Spleen (tissue), 11 donors: ENCODE measurements around the gene TSNAXIP1. TPM values are rescaled to one million over a fixed set of nuclear protein-coding genes. Genes with fewer than 3 reads are reported as not detected.

Source experiments
- DNase-seq: peaks from one replicate; pipeline ENCODE4 v3.0.0-alpha.2; 2020
- H3K27ac ChIP-seq, 8 donors: fragments of 200-600 bp; sonication (generic) in 7 of 8; 1 replicate in 4 of 8; 2 replicates in 4 of 8; pipeline versions ENCODE4 v1.5.0 to v1.8.0; 2016 to 2021; ENCODE audit warnings: inconsistent platforms in 4 of 8, mild to moderate bottlenecking in 4 of 8, moderate library complexity in 1 of 8
- H3K27me3 ChIP-seq, 7 donors: fragments of 200-600 bp; sonication (generic) in 6 of 7; replicated peaks in 1 of 7; 1 replicate in 4 of 7; 2 replicates in 3 of 7; pipeline versions ENCODE4 v1.5.0 to v1.8.0; 2016 to 2021; ENCODE audit warnings: inconsistent platforms in 3 of 7, mild to moderate bottlenecking in 1 of 7
- H3K36me3 ChIP-seq, 6 donors: fragments of 200-600 bp; sonication (generic) in 5 of 6; 1 replicate in 4 of 6; 2 replicates in 2 of 6; pipeline versions ENCODE4 v1.5.0 to v1.8.0; 2016 to 2021; ENCODE audit warnings: inconsistent platforms in 2 of 6
- H3K4me1 ChIP-seq, 6 donors: fragments of 200-600 bp; sonication (generic) in 5 of 6; 1 replicate in 3 of 6; 2 replicates in 3 of 6; pipeline versions ENCODE4 v1.5.0 to v1.8.0; 2016 to 2021; ENCODE audit warnings: inconsistent platforms in 3 of 6
- H3K4me3 ChIP-seq, 8 donors: fragments of 200-600 bp; sonication (generic) in 7 of 8; 1 replicate in 4 of 8; 2 replicates in 4 of 8; pipeline versions ENCODE4 v1.5.0 to v1.8.0; 2016 to 2021; ENCODE audit warnings: inconsistent platforms in 4 of 8, mild to moderate bottlenecking in 4 of 8, moderate library complexity in 2 of 8
- H3K9me3 ChIP-seq, 8 donors: fragments of 200-600 bp; sonication (generic) in 7 of 8; 1 replicate in 4 of 8; 2 replicates in 4 of 8; pipeline versions ENCODE4 v1.5.0 to v1.8.0; 2016 to 2021; ENCODE audit warnings: inconsistent platforms in 4 of 8
- POLR2A ChIP-seq, 3 donors: fragments of 450-650 bp; IDR thresholded peaks; one replicate each; pipeline ENCODE4 v1.5.1; 2017; ENCODE audit warnings: antibody characterized with exemption in 3 of 3, mild to moderate bottlenecking in 1 of 3
- POLR2AphosphoS5 ChIP-seq, 3 donors: sonication (generic); formaldehyde crosslinking; IDR thresholded peaks; one replicate each; pipeline ENCODE4 v1.5.1; 2017; ENCODE audit warnings: antibody characterized with exemption in 3 of 3
- WGBS, 5 donors: extraction: QIAGEN DNeasy Blood & Tissue Kit in 3 of 5; methylation state at CpG; one replicate each; pipeline versions ENCODE4 v1.1.5 to v1.1.7; 2013 to 2018; 5-methylcytosine and 5-hydroxymethylcytosine counted together
- intact Hi-C: fragments of 100-400 bp; cut with DNase I; formaldehyde crosslinking; loops from one replicate; pipeline ENCODE4 v1.15.0; 2023; ENCODE audit warnings: low total_unique reads
- polyA plus RNA-seq, 3 donors: library from polyadenylated mRNA; stranded (reverse); fragments of 200-250 nt; gene quantifications; one replicate each; pipeline ENCODE4 v1.2.1, GENCODE V29; 2013
- small RNA-seq, 4 donors: library from RNA; depleted of rRNA; stranded (forward); fragments of <200 nt; gene quantifications; one replicate each; pipeline ENCODE3, GENCODE V24; 2016
- total RNA-seq, 7 donors: library from RNA; depleted of rRNA in 3 of 7; stranded (reverse); fragments of >200 nt in 3 of 7; fragmentation: NEBNext Ultra II Directional in 4 of 7; extraction: Animal tissue kit (Norgen Biotek cat#: 25700) in 4 of 7; gene quantifications; one replicate each; pipeline versions ENCODE4 v1.1.0 to v1.2.1, GENCODE V29; 2016 to 2021
- TF ChIP-seq, protein P1 (sequence below), 11 experiments: fragments of 200-600 bp in 7 of 11; fragments of 450-650 bp in 4 of 11; sonication (generic) in 4 of 11; IDR thresholded peaks in 8 of 11; conservative IDR thresholded peaks in 3 of 11; 1 replicate in 7 of 11; 2 replicates in 4 of 11; pipeline versions ENCODE4 v1.4.0 to v1.8.0; 2016 to 2021; ENCODE audit warnings: antibody characterized with exemption in 11 of 11, inconsistent platforms in 4 of 11, mild to moderate bottlenecking in 1 of 11
- donor health status: healthy with polysubstance abuse.
- donor health status: DM: no; HTN: no; CAD: no; lungs with moderate emphysema.
- donor health status: DM: no; HTN: no; CAD: no.
- donor health status: Bipolar disorder and iron deficiency.
- donor health status: healthy.
- donor health status: DM: no; HTN: no; CAD: no.
- donor health status: DM: yes; HTN: yes; CAD: no.

Gene TSNAXIP1
- total and polyA plus RNA-seq, 10 donors = 0.44 to 2.7 (median 0.86) TPM

DNA sequence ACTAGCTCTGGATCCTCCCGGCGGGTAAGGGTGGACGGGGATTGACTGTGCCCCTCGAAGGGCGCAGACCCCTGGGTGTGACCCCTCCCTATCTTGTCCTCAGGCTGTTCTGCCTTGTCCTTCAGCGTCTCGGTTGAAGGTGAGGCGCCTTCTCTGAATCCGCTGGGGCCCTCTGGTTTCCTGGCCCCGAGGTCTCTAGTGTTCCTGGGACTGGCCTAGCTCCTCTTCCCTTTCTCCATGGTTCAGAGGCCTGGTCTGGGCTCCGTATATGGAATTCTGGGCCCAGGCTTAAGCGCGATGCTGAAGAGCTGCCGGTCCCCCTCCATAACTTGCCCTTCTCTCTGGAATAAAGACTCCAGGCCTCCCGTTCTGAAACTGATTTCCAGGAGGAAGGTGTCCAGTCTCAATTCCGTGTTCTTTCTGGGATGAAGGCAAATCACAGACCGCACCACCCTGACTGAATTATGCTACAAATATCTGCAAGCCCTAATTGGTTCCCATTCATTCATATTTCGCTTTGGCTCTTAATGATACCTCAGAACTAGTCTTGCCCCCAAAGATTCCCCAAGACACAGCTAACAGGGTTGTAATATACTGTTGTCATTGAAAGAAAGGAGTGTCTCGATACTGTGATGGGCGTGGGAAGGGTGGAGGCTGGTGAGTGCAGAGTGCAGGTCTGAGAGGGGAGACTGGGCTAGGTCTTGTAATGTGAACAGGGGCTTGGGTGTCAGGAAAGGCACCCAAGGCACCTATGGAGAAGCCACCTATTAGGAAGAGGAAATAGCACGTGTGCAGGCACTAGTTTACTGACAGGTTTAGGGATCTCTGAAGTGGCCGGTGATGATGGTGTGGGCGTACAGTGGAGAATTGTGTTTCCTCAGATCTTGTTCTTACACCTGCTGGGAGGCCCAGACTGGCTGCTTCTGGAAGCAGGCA lies 67.0 kb downstream of the TSNAXIP1 start:
- WGBS, 5 donors = 12 to 20% (median 15%) methylated on average over 15 to 23 of the region's 23 CpGs
- intact Hi-C loops = no loop called here

DNA sequence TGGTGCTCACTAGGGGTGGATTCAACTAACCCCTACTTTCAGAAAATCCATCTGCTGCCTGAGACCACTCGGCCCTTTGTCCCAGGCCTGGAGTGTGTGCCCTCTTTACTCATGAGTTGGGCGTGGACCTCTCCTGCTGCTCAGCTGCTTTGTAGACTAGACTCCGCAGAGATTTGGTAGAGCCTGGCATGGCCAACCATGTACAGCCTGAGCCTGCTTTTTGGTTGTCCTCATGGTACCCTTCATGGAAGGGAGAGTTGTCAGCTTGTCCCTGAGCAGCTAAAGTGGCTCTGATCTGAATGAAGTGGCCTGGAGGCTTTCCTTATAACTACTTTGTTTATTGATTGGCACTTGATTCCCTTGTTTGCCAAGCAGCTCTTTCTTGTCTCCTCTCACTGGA lies 67.7 kb downstream of the TSNAXIP1 start:
- no peak for DNase-seq
- Histone ChIP-seq H3K36me3 (peaks cover 7 to 64% (median 51%) of the 10 kb centered on the region in 6 donors), H3K4me1 (peaks cover 29 to 60% (median 43%) of the 10 kb centered on the region in 6 donors), H3K9me3 (no peaks in the 10 kb centered on the region), H3K27me3 (no peaks in the 10 kb centered on the region), H3K4me3 (peak overlapping the region in 6 of 8 donors; percentile 93 to 99 (median 98)), H3K27ac (peak overlapping the region in 1 of 8 donors; percentile 92)
- TF ChIP-seq, protein P1, sequence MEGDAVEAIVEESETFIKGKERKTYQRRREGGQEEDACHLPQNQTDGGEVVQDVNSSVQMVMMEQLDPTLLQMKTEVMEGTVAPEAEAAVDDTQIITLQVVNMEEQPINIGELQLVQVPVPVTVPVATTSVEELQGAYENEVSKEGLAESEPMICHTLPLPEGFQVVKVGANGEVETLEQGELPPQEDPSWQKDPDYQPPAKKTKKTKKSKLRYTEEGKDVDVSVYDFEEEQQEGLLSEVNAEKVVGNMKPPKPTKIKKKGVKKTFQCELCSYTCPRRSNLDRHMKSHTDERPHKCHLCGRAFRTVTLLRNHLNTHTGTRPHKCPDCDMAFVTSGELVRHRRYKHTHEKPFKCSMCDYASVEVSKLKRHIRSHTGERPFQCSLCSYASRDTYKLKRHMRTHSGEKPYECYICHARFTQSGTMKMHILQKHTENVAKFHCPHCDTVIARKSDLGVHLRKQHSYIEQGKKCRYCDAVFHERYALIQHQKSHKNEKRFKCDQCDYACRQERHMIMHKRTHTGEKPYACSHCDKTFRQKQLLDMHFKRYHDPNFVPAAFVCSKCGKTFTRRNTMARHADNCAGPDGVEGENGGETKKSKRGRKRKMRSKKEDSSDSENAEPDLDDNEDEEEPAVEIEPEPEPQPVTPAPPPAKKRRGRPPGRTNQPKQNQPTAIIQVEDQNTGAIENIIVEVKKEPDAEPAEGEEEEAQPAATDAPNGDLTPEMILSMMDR (IDR thresholded peaks at IDR 0.05 in 8 of 11, conservative IDR thresholded peaks at IDR 0.05 in 3 of 11) = no peak
- TF ChIP-seq POLR2AphosphoS5 (IDR thresholded peaks at IDR 0.05) (no peak), POLR2A (IDR thresholded peaks at IDR 0.05) (no peak)
- 76 to 88% (median 83%) methylated on average over 3 of the region's 3 CpGs for WGBS, 5 donors
- intact Hi-C loops = no loop called here

More for the DNA sequence above, 67.0 kb downstream of the TSNAXIP1 start:
- Histone ChIP-seq H3K4me1 (peaks cover 29 to 60% (median 43%) of the 10 kb centered on the region in 6 donors), H3K4me3 (peak overlapping the region; percentile 93 to 99 (median 98)), H3K27ac (peak overlapping the region; percentile 77 to 92 (median 84)), H3K27me3 (no peaks in the 10 kb centered on the region), H3K9me3 (no peaks in the 10 kb centered on the region), H3K36me3 (peaks cover 7 to 64% (median 51%) of the 10 kb centered on the region in 6 donors)
- TF ChIP-seq POLR2A (IDR thresholded peaks at IDR 0.05) (no peak), POLR2AphosphoS5 (IDR thresholded peaks at IDR 0.05) (no peak)
- TF ChIP-seq, protein P1 (IDR thresholded peaks at IDR 0.05 in 8 of 11, conservative IDR thresholded peaks at IDR 0.05 in 3 of 11) = no peak
- no peak for DNase-seq

DNA sequence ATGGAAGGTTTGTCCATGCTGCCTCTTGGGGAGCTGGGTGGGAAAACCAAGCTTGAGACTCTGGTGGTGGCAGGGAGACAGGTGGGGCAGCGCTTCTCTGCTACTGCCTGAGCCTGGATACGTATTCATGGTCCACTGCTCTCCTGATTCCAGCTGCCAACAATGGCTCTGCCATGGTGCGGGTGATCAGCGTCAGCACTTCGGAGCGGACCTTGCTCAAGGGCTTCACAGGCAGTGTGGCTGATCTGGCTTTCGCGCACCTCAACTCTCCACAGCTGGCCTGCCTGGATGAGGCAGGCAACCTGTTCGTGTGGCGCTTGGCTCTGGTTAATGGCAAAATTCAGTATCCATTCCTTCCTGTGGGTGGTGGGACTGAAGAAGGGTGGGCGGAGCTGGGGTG lies 70.4 kb downstream of the TSNAXIP1 start:
- Histone ChIP-seq H3K4me3 (no peak overlapping the region), H3K9me3 (no peaks in the 10 kb centered on the region), H3K36me3 (peaks cover 7 to 67% (median 60%) of the 10 kb centered on the region in 6 donors), H3K4me1 (peaks cover 29 to 51% (median 40%) of the 10 kb centered on the region in 6 donors), H3K27me3 (no peaks in the 10 kb centered on the region), H3K27ac (no peak overlapping the region)
- intact Hi-C loops = no loop called here
- DNase-seq = no peak
- WGBS, 5 donors = 94 to 97% (median 97%) methylated on average over 8 to 11 of the region's 11 CpGs
- TF ChIP-seq, protein P1 (IDR thresholded peaks at IDR 0.05 in 8 of 11, conservative IDR thresholded peaks at IDR 0.05 in 3 of 11) = no peak
- TF ChIP-seq POLR2A (IDR thresholded peaks at IDR 0.05) = no peak
- TF ChIP-seq POLR2AphosphoS5 (IDR thresholded peaks at IDR 0.05) = no peak

Small RNA genes lying within 50 kb of the gene (small RNA-seq; reads per million reads assigned to genes)
- 0 reads per million in 4 donors for gene AC040162.2

Other genes with a start within 250 kb of the TSNAXIP1 start
- gene CTCF, start 244.4 kb upstream of the TSNAXIP1 start, total RNA-seq = 10 to 100 TPM; 47.6 to 67.7 (median 50.8) TPM
- 10 to 100 TPM; 24.4 to 36.7 (median 25.6) TPM for gene CTCF, start 244.4 kb upstream of the TSNAXIP1 start, polyA plus RNA-seq
- gene CARMIL2, start 161.7 kb upstream of the TSNAXIP1 start, total RNA-seq = 10 to 100 TPM; 30.0 to 66.7 (median 50.6) TPM
- 10 to 100 TPM; 48.1 to 92.3 (median 80.1) TPM for gene CARMIL2, start 161.7 kb upstream of the TSNAXIP1 start, polyA plus RNA-seq
- 10 to 100 TPM; 18.1 to 31.7 (median 24.4) TPM for gene ACD, start 146.6 kb upstream of the TSNAXIP1 start, total RNA-seq
- 10 to 100 TPM; 16.9 to 25.2 (median 18.1) TPM for gene ACD, start 146.6 kb upstream of the TSNAXIP1 start, polyA plus RNA-seq
- gene PARD6A, start 145.9 kb upstream of the TSNAXIP1 start, total RNA-seq = 10 to 100 TPM in 1 of 7 donors, 1 to 10 TPM in 6; 3.3 to 13.8 (median 5.5) TPM
- gene PARD6A, start 145.9 kb upstream of the TSNAXIP1 start, polyA plus RNA-seq = 10 to 100 TPM in 1 of 3 donors, 1 to 10 TPM in 2; 5.4 to 10.2 (median 8.2) TPM
- 10 to 100 TPM in 5 of 7 donors, 1 to 10 TPM in 2; 9.2 to 18.4 (median 11.4) TPM for gene ENKD1, start 140.1 kb upstream of the TSNAXIP1 start, total RNA-seq
- gene ENKD1, start 140.1 kb upstream of the TSNAXIP1 start, polyA plus RNA-seq = 10 to 100 TPM; 13.0 to 21.6 (median 18.7) TPM
- 10 to 100 TPM in 2 of 7 donors, 1 to 10 TPM in 5; 5.2 to 17.3 (median 7.9) TPM for gene C16orf86, start 140.1 kb upstream of the TSNAXIP1 start, total RNA-seq
- gene C16orf86, start 140.1 kb upstream of the TSNAXIP1 start, polyA plus RNA-seq = 10 to 100 TPM in 2 of 3 donors, 1 to 10 TPM in 1; 8.9 to 11.1 (median 11.0) TPM
- 10 to 100 TPM; 34.6 to 45.6 (median 41.1) TPM for gene GFOD2, start 87.6 kb upstream of the TSNAXIP1 start, total RNA-seq
- gene GFOD2, start 87.6 kb upstream of the TSNAXIP1 start, polyA plus RNA-seq = 10 to 100 TPM; 10.4 to 21.4 (median 11.6) TPM
- 10 to 100 TPM; 19.7 to 38.6 (median 25.9) TPM for gene RANBP10, start 329 bp upstream of the TSNAXIP1 start, total RNA-seq
- gene RANBP10, start 329 bp upstream of the TSNAXIP1 start, polyA plus RNA-seq = 10 to 100 TPM in 1 of 3 donors, 1 to 10 TPM in 2; 6.6 to 10.7 (median 8.1) TPM
- gene THAP11, start 35.4 kb downstream of the TSNAXIP1 start, total RNA-seq = 10 to 100 TPM; 23.5 to 80.7 (median 35.7) TPM
- gene THAP11, start 35.4 kb downstream of the TSNAXIP1 start, polyA plus RNA-seq = 10 to 100 TPM; 19.9 to 31.7 (median 24.3) TPM
- 10 to 100 TPM; 38.8 to 64.3 (median 48.6) TPM for gene NUTF2, start 40.0 kb downstream of the TSNAXIP1 start, total RNA-seq
- gene NUTF2, start 40.0 kb downstream of the TSNAXIP1 start, polyA plus RNA-seq = 100 to 1,000 TPM in 1 of 3 donors, 10 to 100 TPM in 2; 92.3 to 116 (median 97.0) TPM
- 10 to 100 TPM; 43.2 to 82.9 (median 50.8) TPM for gene CENPT, start 40.8 kb downstream of the TSNAXIP1 start, total RNA-seq
- 100 to 1,000 TPM in 1 of 3 donors, 10 to 100 TPM in 2; 47.2 to 101 (median 91.3) TPM for gene CENPT, start 40.8 kb downstream of the TSNAXIP1 start, polyA plus RNA-seq
- 10 to 100 TPM; 51.7 to 71.3 (median 63.2) TPM for gene EDC4, start 66.2 kb downstream of the TSNAXIP1 start, total RNA-seq
- 10 to 100 TPM; 27.6 to 45.0 (median 39.6) TPM for gene EDC4, start 66.2 kb downstream of the TSNAXIP1 start, polyA plus RNA-seq
- gene NRN1L, start 78.0 kb downstream of the TSNAXIP1 start, total RNA-seq = 1 to 10 TPM in 3 of 7 donors, under 1 TPM in 2, not detected in 2; 0.60 to 6.2 (median 1.2) TPM
- 1 to 10 TPM; 2.5 to 4.4 (median 3.4) TPM for gene NRN1L, start 78.0 kb downstream of the TSNAXIP1 start, polyA plus RNA-seq
- 10 to 100 TPM; 13.0 to 31.3 (median 26.0) TPM for gene PSKH1, start 86.4 kb downstream of the TSNAXIP1 start, total RNA-seq
- gene PSKH1, start 86.4 kb downstream of the TSNAXIP1 start, polyA plus RNA-seq = 10 to 100 TPM in 1 of 3 donors, 1 to 10 TPM in 2; 5.0 to 16.2 (median 6.8) TPM
- 1 to 10 TPM; 2.0 to 8.5 (median 4.6) TPM for gene CTRL, start 125.0 kb downstream of the TSNAXIP1 start, total RNA-seq
- 10 to 100 TPM in 1 of 3 donors, 1 to 10 TPM in 2; 2.7 to 10.3 (median 4.8) TPM for gene CTRL, start 125.0 kb downstream of the TSNAXIP1 start, polyA plus RNA-seq
- 100 to 1,000 TPM in 6 of 7 donors, 10 to 100 TPM in 1; 80.3 to 152 (median 128) TPM for gene PSMB10, start 130.0 kb downstream of the TSNAXIP1 start, total RNA-seq
- 100 to 1,000 TPM; 207 to 236 (median 236) TPM for gene PSMB10, start 130.0 kb downstream of the TSNAXIP1 start, polyA plus RNA-seq
- 10 to 100 TPM in 5 of 7 donors, 1 to 10 TPM in 2; 5.2 to 28.5 (median 13.7) TPM for gene LCAT, start 137.2 kb downstream of the TSNAXIP1 start, total RNA-seq
- gene LCAT, start 137.2 kb downstream of the TSNAXIP1 start, polyA plus RNA-seq = 10 to 100 TPM in 2 of 3 donors, 1 to 10 TPM in 1; 8.5 to 51.6 (median 40.2) TPM
- gene SLC12A4, start 161.7 kb downstream of the TSNAXIP1 start, total RNA-seq = 10 to 100 TPM; 23.1 to 68.5 (median 38.6) TPM
- gene SLC12A4, start 161.7 kb downstream of the TSNAXIP1 start, polyA plus RNA-seq = 10 to 100 TPM in 1 of 3 donors, 1 to 10 TPM in 2; 4.6 to 27.4 (median 8.9) TPM
- gene DPEP3, start 173.6 kb downstream of the TSNAXIP1 start, total RNA-seq = 1 to 10 TPM in 4 of 7 donors, under 1 TPM in 3; 0.57 to 2.2 (median 1.4) TPM
- under 1 TPM; 0.26 to 0.49 (median 0.43) TPM for gene DPEP3, start 173.6 kb downstream of the TSNAXIP1 start, polyA plus RNA-seq
- gene DPEP2, start 192.6 kb downstream of the TSNAXIP1 start, total RNA-seq = 10 to 100 TPM; 18.6 to 79.6 (median 30.4) TPM
- gene DPEP2, start 192.6 kb downstream of the TSNAXIP1 start, polyA plus RNA-seq = 10 to 100 TPM; 21.7 to 31.0 (median 24.7) TPM
- not detected for gene DPEP2NB, start 209.0 kb downstream of the TSNAXIP1 start, total RNA-seq
- gene DPEP2NB, start 209.0 kb downstream of the TSNAXIP1 start, polyA plus RNA-seq = not detected
- 10 to 100 TPM in 5 of 7 donors, 1 to 10 TPM in 2; 8.6 to 12.7 (median 10.3) TPM for gene DDX28, start 216.3 kb downstream of the TSNAXIP1 start, total RNA-seq
- gene DDX28, start 216.3 kb downstream of the TSNAXIP1 start, polyA plus RNA-seq = 10 to 100 TPM; 15.8 to 19.0 (median 17.6) TPM
- 10 to 100 TPM; 22.3 to 31.7 (median 27.6) TPM for gene DUS2, start 216.4 kb downstream of the TSNAXIP1 start, total RNA-seq
- gene DUS2, start 216.4 kb downstream of the TSNAXIP1 start, polyA plus RNA-seq = 10 to 100 TPM; 17.4 to 28.8 (median 25.2) TPM